H9 (cell line): Measurements from ENCODE around the gene CHST1. TPM values are rescaled to one million over a fixed set of nuclear protein-coding genes. Genes with fewer than 3 reads are reported as not detected.

ENCODE experiments used
- DNase-seq: peaks from one replicate; pipeline ENCODE4 v3.0.0-alpha.2; 2017
- H2AFZ ChIP-seq: one replicate; pipeline ENCODE4 v1.6.1; 2013; ENCODE audit warnings: mild to moderate bottlenecking, low read length, control low read depth, moderate library complexity
- H2AK5ac ChIP-seq: 2 replicates; pipeline ENCODE4 v1.6.1; 2013; ENCODE audit warnings: low read length, control low read depth, mixed read lengths; ENCODE audit not compliant: insufficient read length
- H2BK120ac ChIP-seq: one replicate; pipeline ENCODE4 v1.6.1; 2013; ENCODE audit warnings: low read depth, mild to moderate bottlenecking, low read length, control low read depth, inconsistent platforms; ENCODE audit not compliant: poor library complexity, severe bottlenecking
- H2BK12ac ChIP-seq: 2 replicates; pipeline ENCODE4 v1.6.1; 2013; ENCODE audit warnings: low read length, control low read depth, mixed read lengths, low read depth; ENCODE audit not compliant: insufficient read length
- H2BK15ac ChIP-seq: 2 replicates; pipeline ENCODE4 v1.6.1; 2013; ENCODE audit warnings: low read depth, low read length, control low read depth
- H2BK20ac ChIP-seq: one replicate; pipeline ENCODE4 v1.6.1; 2013; ENCODE audit warnings: low read depth, mild to moderate bottlenecking, low read length, control low read depth, inconsistent platforms; ENCODE audit not compliant: poor library complexity, severe bottlenecking
- H2BK5ac ChIP-seq: 2 replicates; pipeline ENCODE4 v1.6.1; 2013; ENCODE audit warnings: low read length, control low read depth, mixed read lengths; ENCODE audit not compliant: insufficient read length
- H3K14ac ChIP-seq: 2 replicates; pipeline ENCODE4 v1.6.1; 2013; ENCODE audit warnings: low read length, control low read depth; ENCODE audit not compliant: insufficient read depth
- H3K18ac ChIP-seq: 2 replicates; pipeline ENCODE4 v1.6.1; 2013; ENCODE audit warnings: low read depth, mild to moderate bottlenecking, mixed read lengths, low read length, control low read depth; ENCODE audit not compliant: insufficient read length
- H3K23ac ChIP-seq: 2 replicates; pipeline ENCODE4 v1.6.1; 2013; ENCODE audit warnings: low read length, control low read depth, mixed read lengths, low read depth; ENCODE audit not compliant: insufficient read length
- H3K23me2 ChIP-seq: 2 replicates; pipeline ENCODE4 v1.6.1; 2013; ENCODE audit warnings: low read depth, mild to moderate bottlenecking, mixed read lengths, low read length, control low read depth; ENCODE audit not compliant: insufficient read length, poor library complexity, severe bottlenecking
- H3K27ac ChIP-seq: 2 replicates; pipeline ENCODE4 v1.5.1; 2013; ENCODE audit warnings: low read length, control low read depth, mixed read lengths, low read depth; ENCODE audit not compliant: insufficient read length
- H3K27me3 ChIP-seq: 2 replicates; pipeline ENCODE4 v1.6.1; 2013; ENCODE audit warnings: low read length, control low read depth, inconsistent platforms; ENCODE audit not compliant: insufficient read depth
- H3K4ac ChIP-seq: 2 replicates; pipeline ENCODE4 v1.6.1; 2013; ENCODE audit warnings: low read depth, mild to moderate bottlenecking, control low read depth, inconsistent platforms, low read length, moderate library complexity
- H3K4me1 ChIP-seq: 2 replicates; pipeline ENCODE4 v1.6.1; 2013; ENCODE audit warnings: low read length, control low read depth, inconsistent platforms; ENCODE audit not compliant: insufficient read depth
- H3K4me2 ChIP-seq: 2 replicates; pipeline ENCODE4 v1.6.1; 2013; ENCODE audit warnings: low read length, control low read depth, mixed read lengths; ENCODE audit not compliant: insufficient read length, insufficient read depth
- H3K56ac ChIP-seq: 2 replicates; pipeline ENCODE4 v1.6.1; 2013; ENCODE audit warnings: low read depth, mild to moderate bottlenecking, mixed read lengths, low read length, control low read depth; ENCODE audit not compliant: insufficient read length
- H3K79me1 ChIP-seq: 2 replicates; pipeline ENCODE4 v1.6.1; 2013; ENCODE audit warnings: low read depth, mild to moderate bottlenecking, moderate library complexity, low read length, control low read depth, inconsistent platforms; ENCODE audit not compliant: insufficient read depth, poor library complexity, severe bottlenecking
- H3K79me2 ChIP-seq: 2 replicates; pipeline ENCODE4 v1.6.1; 2013; ENCODE audit warnings: low read length, control low read depth, inconsistent platforms; ENCODE audit not compliant: insufficient read depth
- H3K9ac ChIP-seq: 2 replicates; pipeline ENCODE4 v1.6.1; 2013; ENCODE audit warnings: low read length, control low read depth, mixed read lengths; ENCODE audit not compliant: insufficient read length; ENCODE audit errors: extremely low read depth
- H3K9me3 ChIP-seq: one replicate; pipeline ENCODE4 v1.6.1; 2013; ENCODE audit warnings: low read depth, low read length, inconsistent platforms; ENCODE audit not compliant: control insufficient read depth
- H3T11ph ChIP-seq: one replicate; pipeline ENCODE4 v1.6.1; 2013; ENCODE audit warnings: mild to moderate bottlenecking, low read length, control low read depth, inconsistent platforms
- H4K20me1 ChIP-seq: one replicate; pipeline ENCODE4 v1.6.1; 2013; ENCODE audit not compliant: control insufficient read depth, insufficient read length, insufficient read depth
- H4K5ac ChIP-seq: 2 replicates; pipeline ENCODE4 v1.6.1; 2013; ENCODE audit warnings: low read depth, mild to moderate bottlenecking, mixed read lengths, low read length, control low read depth; ENCODE audit not compliant: insufficient read length
- H4K8ac ChIP-seq: replicated peaks from 2 replicates; pipeline ENCODE4 v1.6.1; 2013; ENCODE audit warnings: low read length, control low read depth, mixed read lengths, low read depth; ENCODE audit not compliant: insufficient read length
- H4K91ac ChIP-seq: 2 replicates; pipeline ENCODE4 v1.6.1; 2013; ENCODE audit warnings: low read depth, mild to moderate bottlenecking, moderate library complexity, mixed read lengths, low read length, control low read depth; ENCODE audit not compliant: insufficient read length
- H3K27ac Mint-ChIP-seq, 3 experiments: 2 replicates in 2 of 3; 3 replicates in 1 of 3; pipeline ENCODE4 v1.8.0; 2020 to 2021; ENCODE audit warnings: mixed read lengths in 3 of 3, mild to moderate bottlenecking in 1 of 3, moderate library complexity in 1 of 3
- H3K27me3 Mint-ChIP-seq: 2 replicates; pipeline ENCODE4 v1.8.0; 2021; ENCODE audit warnings: low read depth, mild to moderate bottlenecking, moderate library complexity, mixed read lengths
- H3K36me3 Mint-ChIP-seq, 3 experiments: 2 replicates in 2 of 3; 3 replicates in 1 of 3; pipeline ENCODE4 v1.8.0; 2020 to 2021; ENCODE audit warnings: low read depth in 3 of 3, mixed read lengths in 3 of 3; ENCODE audit not compliant: insufficient read depth in 1 of 3
- H3K4me1 Mint-ChIP-seq, 2 experiments: 2 replicates each; pipeline ENCODE4 v1.8.0; 2020; ENCODE audit warnings: mixed read lengths in 2 of 2
- H3K4me3 Mint-ChIP-seq, 2 experiments: 2 replicates in 1 of 2; 3 replicates in 1 of 2; pipeline ENCODE4 v1.8.0; 2020 to 2021; ENCODE audit warnings: mild to moderate bottlenecking in 2 of 2, mixed read lengths in 2 of 2, moderate library complexity in 1 of 2
- H3K9me3 Mint-ChIP-seq, 2 experiments: 2 replicates in 1 of 2; 3 replicates in 1 of 2; pipeline ENCODE4 v1.8.0; 2020; ENCODE audit warnings: mild to moderate bottlenecking in 2 of 2, mixed read lengths in 2 of 2, moderate library complexity in 1 of 2
- CTCF ChIP-seq: fragments of 200-600 bp; sonication (generic); conservative IDR thresholded peaks from 3 replicates; pipeline ENCODE4 v1.8.0; 2021; ENCODE audit warnings: antibody characterized with exemption, mild to moderate bottlenecking
- WGBS: extraction: QIAGEN DNeasy Blood & Tissue Kit; methylation state at CpG from one replicate; pipeline ENCODE4 v1.1.7; 2013; ENCODE audit warnings: missing lambda C conversion rate, low lambda C conversion rate, mixed read lengths; ENCODE audit not compliant: insufficient read length; ENCODE audit errors: extremely low coverage; 5-methylcytosine and 5-hydroxymethylcytosine counted together
- total RNA-seq: library from RNA; stranded (reverse); gene quantifications from 2 replicates; pipeline ENCODE4 v1.2.1, GENCODE V29; 2021

The CHST1 gene
- total RNA-seq, 1 experiment from 2014 or later = 0.57 TPM

DNA sequence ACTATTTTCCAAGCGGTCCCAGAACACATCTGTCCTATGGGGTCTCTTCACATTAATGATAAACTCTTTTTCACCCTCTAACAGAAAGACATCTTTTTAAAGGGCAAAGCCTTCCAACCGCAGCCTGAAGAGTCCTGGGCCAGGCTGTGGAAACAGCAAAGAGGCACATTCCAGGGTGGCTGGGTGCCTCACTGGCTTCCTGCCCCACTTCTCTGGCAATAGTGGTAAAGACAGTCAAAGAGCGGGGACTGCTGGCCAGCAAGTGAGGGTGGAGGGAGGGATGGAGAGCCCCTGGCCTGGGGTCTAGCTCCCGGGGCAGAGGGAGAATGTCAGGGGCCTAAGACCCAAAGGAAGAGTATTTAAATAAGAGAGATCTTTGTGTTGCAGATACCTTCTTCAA lies 10.2 kb upstream of the CHST1 start:
- no peaks in the 10 kb centered on the region for H3K23me2 ChIP-seq
- Mint-ChIP-seq H3K27ac (no peak overlapping the region), H3K27me3 (no peaks in the 10 kb centered on the region; the same call in none of the 2 replicates), H3K4me3 (no peak overlapping the region; a peak in 1 of 5 replicates), H3K4me1 (peaks cover 11 to 27% of the 10 kb centered on the region in 2 experiments), H3K9me3 (no peaks in the 10 kb centered on the region), H3K36me3 (no peaks in the 10 kb centered on the region)
- H2AK5ac ChIP-seq = no peak overlapping the region
- H3K27me3 ChIP-seq = no peaks in the 10 kb centered on the region
- H3K4me2 ChIP-seq = no peak overlapping the region
- no peaks in the 10 kb centered on the region for H3K79me2 ChIP-seq
- no peak overlapping the region for H3K9ac ChIP-seq
- H3K27ac ChIP-seq = no peak overlapping the region
- no CpG with 5 or more reads among the region's 4 CpGs for WGBS
- TF ChIP-seq CTCF = no peak
- no peak overlapping the region for H2BK15ac ChIP-seq
- H3K56ac ChIP-seq = no peak overlapping the region
- H3K18ac ChIP-seq = no peak overlapping the region
- no peak overlapping the region for H2BK20ac ChIP-seq
- no peak overlapping the region for H3K4ac ChIP-seq
- no peaks in the 10 kb centered on the region for H3K9me3 ChIP-seq
- no peak overlapping the region for H2AFZ ChIP-seq
- H3T11ph ChIP-seq = no peak overlapping the region
- no peak overlapping the region for H2BK5ac ChIP-seq
- no peaks in the 10 kb centered on the region for H3K79me1 ChIP-seq
- H4K91ac ChIP-seq = no peak overlapping the region
- no peaks in the 10 kb centered on the region for H3K4me1 ChIP-seq
- no peak overlapping the region for H4K8ac ChIP-seq
- no peak overlapping the region for H3K14ac ChIP-seq
- no peaks in the 10 kb centered on the region for H4K20me1 ChIP-seq
- DNase-seq = no peak
- H4K5ac ChIP-seq = no peak overlapping the region
- no peak overlapping the region for H2BK12ac ChIP-seq
- H3K23ac ChIP-seq = no peak overlapping the region
- H2BK120ac ChIP-seq = no peak overlapping the region
